ENCODE data around the gene ITGA3.

DNA sequence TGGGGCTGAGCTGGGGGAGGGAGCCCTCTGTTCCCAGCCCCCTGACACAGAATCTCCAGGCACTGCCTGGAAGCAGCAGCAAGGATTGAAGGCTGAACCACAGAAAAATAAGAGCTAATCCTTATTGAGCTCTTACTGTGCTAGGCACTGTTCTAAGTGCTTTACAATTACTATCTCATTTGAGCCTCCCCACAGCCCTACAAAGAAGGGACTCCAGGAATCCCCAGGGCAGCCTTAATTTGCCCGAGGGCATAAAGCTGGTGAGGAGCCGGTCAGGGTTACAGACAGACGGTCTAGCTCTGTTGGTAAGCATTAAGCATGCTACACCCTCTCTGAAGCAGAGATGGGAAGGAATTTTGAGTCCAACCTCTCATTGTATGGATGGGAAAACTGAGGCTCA is 67.0 kb downstream of the ITGA3 start:
- no peak for TF ChIP-seq POLR2A (IDR thresholded peaks at IDR 0.05; ENCODE audit: low read depth, low read length)
- no peak for TF ChIP-seq POU2F2 (IDR thresholded peaks at IDR 0.05; ENCODE audit: low read depth, low read length)
- TF ChIP-seq TAF1 (IDR thresholded peaks at IDR 0.05; ENCODE audit: low read depth, low read length): no peak
- no peak for TF ChIP-seq POLR2AphosphoS5 (IDR thresholded peaks at IDR 0.05; ENCODE audit: low read depth, low read length)
- TF ChIP-seq SPI1 (IDR thresholded peaks at IDR 0.05; ENCODE audit: low read depth, low read length): no peak
- TF ChIP-seq PAX5 (IDR thresholded peaks at IDR 0.05; ENCODE audit: insufficient read depth, low read length, severe bottlenecking): no peak

All from GM12891 (cell line).